A549 treated with dexamethasone at 1 μM for 4 hours (cell line): Measurements from ENCODE around the gene HSPB8. TPM values are rescaled to one million over a fixed set of nuclear protein-coding genes. Genes with fewer than 3 reads are reported as not detected.

ENCODE experiments used
- total RNA-seq: library from RNA; stranded (reverse); fragments of 200-300 nt; extraction: Qiagen RNA extraction; gene quantifications from 5 replicates; pipeline ENCODE4 v1.2.3, GENCODE V29; 2022

The HSPB8 gene
- 14.4 to 21.9 TPM (median 18.3 TPM) in 5 replicates for total RNA-seq

DNA sequence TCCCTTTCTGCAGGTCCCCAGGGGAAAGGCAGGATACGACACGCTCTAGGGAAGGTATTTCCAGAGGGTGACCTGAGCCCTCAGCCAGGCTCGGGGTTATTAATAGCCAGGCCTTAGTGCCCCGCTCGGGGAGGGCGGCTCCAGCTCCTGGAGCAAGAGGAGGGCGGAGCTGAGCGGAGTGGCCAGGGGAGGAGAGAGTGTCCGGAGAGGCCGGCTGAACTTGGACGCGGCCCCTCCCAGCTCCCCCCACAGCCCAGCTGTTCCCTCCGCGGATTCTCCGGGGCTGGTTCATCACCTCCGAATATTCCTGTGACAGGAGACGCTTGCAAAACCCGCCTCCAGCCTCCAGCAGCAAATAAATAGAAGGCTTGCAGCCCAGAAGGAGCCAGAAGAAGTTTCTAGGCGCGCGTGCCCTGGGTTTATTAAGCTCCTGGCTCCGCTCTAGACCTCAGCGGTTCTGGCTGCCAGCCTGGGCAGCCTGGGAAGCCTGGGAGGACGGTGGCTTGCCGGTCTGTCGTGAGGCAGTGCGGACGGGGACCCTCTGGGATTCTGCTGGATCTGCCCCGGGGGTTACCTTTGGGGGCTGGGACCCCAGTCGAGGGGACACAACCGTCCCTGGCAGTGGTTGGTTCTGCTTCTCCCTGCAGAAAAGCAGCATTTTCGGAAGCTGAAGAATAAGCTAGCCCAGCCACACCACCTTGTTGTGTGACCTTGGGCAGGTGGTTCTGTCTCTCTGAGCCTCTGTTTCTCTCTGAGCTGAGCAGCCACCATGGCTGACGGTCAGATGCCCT, at the start of gene HSPB8:
Gene HSPB8, plus strand, starts transcription at position 388 of the 791 bp plus-strand sequence. Its CDS starts 382 bp downstream, at position 770.

Other genes with a start within 250 kb of the HSPB8 start
- gene SRRM4, start 197.4 kb upstream of the HSPB8 start, total RNA-seq, result not detected in 5 replicates
- gene CCDC60, start 155.8 kb downstream of the HSPB8 start, total RNA-seq, result not detected in 5 replicates